ENCODE data around the gene ZMPSTE24.

The ZMPSTE24 gene

DNA sequence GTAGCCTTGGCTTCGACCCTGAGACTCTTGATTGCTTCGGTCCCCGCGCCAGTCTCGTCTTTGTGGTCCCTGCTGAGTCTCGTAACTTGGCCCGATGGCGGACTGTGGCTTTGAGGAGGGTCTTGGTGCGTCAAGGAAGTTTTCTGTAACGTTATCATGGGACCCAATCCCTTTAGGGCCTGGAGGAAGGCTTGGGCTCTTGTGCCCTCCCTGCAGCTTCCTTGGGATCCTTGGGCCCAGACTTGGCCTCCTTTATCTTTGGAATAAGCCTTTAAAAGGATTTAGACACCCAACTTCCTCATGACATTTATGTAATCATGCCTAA lies 371 bp downstream of the ZMPSTE24 start:
- DNase-seq (ENCODE audit: low read depth in 4 of 4, low spot score in 1 of 4): no peak

DNA sequence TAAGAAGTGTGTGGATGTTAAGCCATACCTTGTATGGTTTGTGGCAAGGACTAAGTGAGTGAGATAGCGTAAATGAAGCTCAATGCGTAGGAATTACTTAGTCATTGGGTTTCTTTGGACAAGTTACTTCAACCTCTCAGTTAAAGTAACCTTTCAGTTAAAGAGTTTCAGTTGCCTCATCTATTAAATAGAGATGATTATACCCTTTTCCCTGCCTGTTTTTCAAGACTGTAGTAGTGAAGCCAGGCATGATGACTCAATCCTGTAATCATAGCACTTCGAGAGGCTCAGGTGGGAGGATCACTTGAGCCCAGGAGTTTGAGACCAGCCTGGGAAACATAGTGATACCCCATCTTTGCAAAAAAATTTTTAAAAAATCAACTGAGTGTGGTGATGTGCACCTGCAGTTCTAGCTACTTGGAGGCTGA lies 6.3 kb downstream of the ZMPSTE24 start:
- DNase-seq (ENCODE audit: low read depth in 4 of 4, low spot score in 1 of 4): no peak

DNA sequence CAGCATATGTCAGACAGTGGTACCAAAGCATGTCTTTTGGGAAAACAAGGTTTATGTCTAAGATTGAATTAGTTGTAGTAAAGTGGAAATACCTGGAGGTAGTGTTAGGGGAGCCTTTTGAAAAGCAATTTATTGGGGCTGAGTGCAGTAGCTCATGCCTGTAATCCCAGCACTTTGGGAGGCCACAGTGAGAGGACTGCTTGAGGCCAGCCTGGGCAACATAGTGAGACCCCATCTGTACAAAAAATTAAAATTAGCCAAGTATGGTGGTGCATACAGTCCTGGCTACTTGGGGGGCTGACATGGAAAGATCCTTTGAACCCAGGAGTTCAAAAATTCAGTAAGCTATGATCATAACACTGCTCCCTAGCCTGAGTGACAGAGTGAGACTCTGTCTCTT lies 7.3 kb downstream of the ZMPSTE24 start:
- no peak for DNase-seq (ENCODE audit: low read depth in 4 of 4, low spot score in 1 of 4)

GRCh38 chr1:40265919-40266318 lies 7.9 kb downstream of the ZMPSTE24 start:
- no peak for DNase-seq (ENCODE audit: low read depth in 4 of 4, low spot score in 1 of 4)

DNA sequence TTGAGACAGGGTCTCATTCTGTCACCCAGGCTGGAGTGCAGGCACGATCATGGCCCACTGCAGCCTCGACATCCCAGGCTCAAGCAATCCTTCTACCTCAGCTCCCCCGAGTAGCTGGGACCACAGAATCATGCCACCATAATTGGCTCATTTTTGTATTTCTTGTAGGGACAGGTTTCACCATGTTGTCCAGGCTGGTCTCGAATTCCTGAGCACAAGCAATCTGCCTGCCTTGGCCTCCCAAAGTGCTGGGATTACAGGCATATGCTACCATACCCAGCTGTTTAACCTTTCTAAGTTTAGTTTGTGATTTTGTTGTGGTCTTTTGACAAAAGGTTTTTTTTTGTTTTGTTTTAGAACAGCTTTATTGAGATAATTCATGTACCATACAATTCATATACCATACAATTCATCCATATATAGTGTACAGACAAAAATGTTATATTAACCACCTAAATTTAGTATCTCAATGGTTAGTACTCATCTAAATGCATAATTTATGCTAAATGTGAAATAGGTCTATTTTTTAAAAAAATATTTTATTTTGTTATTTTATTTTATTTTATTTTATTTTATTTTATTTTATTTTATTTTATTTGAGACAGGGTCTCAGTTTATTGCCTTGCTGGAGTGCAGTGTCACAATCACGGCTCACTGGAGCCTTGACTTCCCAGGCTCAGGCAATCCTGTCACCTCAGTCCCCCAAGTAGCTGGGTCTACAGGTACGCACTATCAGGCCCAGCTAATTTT lies 8.9 kb downstream of the ZMPSTE24 start:
- no peak for DNase-seq (ENCODE audit: low read depth in 4 of 4, low spot score in 1 of 4)

DNA sequence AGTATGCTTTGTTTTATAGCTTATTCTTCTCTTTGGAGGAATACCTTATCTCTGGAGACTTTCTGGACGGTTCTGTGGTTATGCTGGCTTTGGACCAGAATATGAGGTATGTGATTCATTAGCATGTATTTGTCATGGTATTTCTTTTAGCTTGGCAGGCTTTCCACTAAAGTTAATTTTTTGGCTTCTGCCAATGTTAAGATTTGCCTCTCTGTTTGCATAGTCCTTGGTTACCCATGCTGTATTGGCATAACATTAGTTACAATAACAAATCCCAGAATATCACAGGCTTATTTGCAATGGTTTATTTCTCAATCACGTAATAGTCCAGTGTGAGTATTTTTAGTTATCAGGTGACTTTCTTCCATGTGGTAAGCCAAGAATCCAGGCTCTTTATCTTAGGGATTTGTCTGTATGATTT lies 9.7 kb downstream of the ZMPSTE24 start:
- no peak for DNase-seq (ENCODE audit: low read depth in 4 of 4, low spot score in 1 of 4)

- DNase-seq (ENCODE audit: low read depth in 4 of 4, low spot score in 1 of 4): no peak
These were observed 10.2 kb downstream of the ZMPSTE24 start for GRCh38 chr1:40268211-40268610.

- no peak for DNase-seq (ENCODE audit: low read depth in 4 of 4, low spot score in 1 of 4)
These were observed 12.3 kb downstream of the ZMPSTE24 start for GRCh38 chr1:40270152-40270834.

- no peak for DNase-seq (ENCODE audit: low read depth in 4 of 4, low spot score in 1 of 4)
These were observed 14.7 kb downstream of the ZMPSTE24 start for GRCh38 chr1:40272653-40273213.

GRCh38 chr1:40273547-40274166 lies 15.6 kb downstream of the ZMPSTE24 start:
- DNase-seq (ENCODE audit: low read depth in 4 of 4, low spot score in 1 of 4): no peak

GRCh38 chr1:40274331-40274730 lies 16.3 kb downstream of the ZMPSTE24 start:
- no peak for DNase-seq (ENCODE audit: low read depth in 4 of 4, low spot score in 1 of 4)

- DNase-seq (ENCODE audit: low read depth in 4 of 4, low spot score in 1 of 4): no peak
These were observed 18.1 kb downstream of the ZMPSTE24 start for GRCh38 chr1:40276122-40276521.

GRCh38 chr1:40281853-40282252 lies 23.8 kb downstream of the ZMPSTE24 start:
- DNase-seq (ENCODE audit: low read depth in 4 of 4, low spot score in 1 of 4): no peak

DNA sequence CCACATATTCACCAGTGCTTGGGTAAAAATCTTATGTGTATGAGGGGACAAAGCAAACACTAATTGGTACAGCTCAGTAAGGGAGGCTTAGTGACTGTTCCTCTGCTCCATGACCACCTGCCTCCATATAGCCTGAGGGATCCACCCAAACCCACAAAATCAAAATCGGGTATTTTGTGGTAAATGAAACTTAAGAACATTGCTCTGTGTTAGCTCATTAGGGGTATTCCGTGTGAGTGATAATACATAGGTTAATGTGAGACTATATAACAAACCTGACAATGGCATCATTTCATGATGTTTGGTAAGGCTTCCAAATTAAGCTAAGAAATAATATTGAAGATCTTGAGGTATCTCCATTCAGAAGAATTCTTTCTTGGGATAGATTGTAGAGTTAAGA lies 33.3 kb downstream of the ZMPSTE24 start:
- DNase-seq (ENCODE audit: low read depth in 4 of 4, low spot score in 1 of 4): no peak

GRCh38 chr1:40299366-40300248 lies 41.6 kb downstream of the ZMPSTE24 start:
- no peak for DNase-seq (ENCODE audit: low read depth in 4 of 4, low spot score in 1 of 4)

DNA sequence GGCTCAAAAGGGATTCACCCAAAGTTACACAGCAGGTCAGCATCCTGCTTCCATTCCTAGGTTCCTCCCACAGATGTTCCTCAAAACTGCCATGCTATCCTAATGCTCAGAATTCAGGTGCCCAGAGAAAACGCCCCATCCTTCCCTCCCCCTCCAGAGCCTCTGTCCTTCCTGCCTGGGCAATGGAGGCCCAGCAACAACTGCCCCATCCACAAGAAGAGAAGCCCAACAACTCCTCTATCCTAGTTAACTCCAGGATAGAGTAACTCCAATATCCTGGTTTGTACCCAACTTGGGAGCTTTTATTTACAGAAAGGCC lies 42.2 kb downstream of the ZMPSTE24 start:
- DNase-seq (ENCODE audit: low read depth in 4 of 4, low spot score in 1 of 4): no peak

DNA sequence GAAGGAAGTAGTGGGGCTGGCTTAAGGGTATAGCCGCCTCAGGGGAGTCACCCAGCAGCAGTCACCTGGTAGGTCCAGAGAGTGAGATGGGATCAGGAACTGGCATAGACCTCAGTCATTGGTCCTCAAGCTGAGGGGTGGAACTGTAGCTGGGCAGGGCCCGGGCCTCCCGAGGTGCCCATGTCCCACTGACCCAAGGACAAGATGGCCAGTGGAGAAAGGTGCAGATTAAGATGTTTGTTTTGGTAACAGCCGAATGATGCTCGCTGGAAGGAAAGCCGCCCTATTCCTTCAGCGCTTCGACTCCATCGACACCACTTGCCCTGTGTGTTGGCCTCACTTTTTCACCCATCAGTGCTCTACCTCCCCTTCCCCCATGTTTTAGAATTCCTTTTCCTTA lies 42.6 kb downstream of the ZMPSTE24 start:
- no peak for DNase-seq (ENCODE audit: low read depth in 4 of 4, low spot score in 1 of 4)

DNA sequence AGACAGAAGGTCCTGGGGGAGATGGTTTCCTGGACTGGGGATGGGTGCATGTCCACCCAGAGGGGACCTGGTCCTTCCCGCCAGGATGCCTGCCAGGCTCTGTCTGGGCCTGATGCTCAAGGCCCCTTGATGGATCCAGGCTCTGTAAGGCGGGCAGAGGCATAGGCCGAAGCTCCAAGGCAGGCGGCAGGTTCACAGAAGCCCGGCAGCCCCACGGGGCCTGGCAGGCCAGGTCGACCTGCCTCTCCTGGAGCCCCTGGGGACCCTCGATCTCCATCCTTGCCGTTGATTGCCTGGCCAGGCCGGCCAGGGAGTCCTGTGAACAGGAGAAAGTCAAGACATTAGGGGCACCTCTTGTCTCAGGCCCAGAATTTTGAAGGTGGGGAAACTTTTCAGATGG lies 43.0 kb downstream of the ZMPSTE24 start:
- DNase-seq (ENCODE audit: low read depth in 4 of 4, low spot score in 1 of 4): no peak

DNA sequence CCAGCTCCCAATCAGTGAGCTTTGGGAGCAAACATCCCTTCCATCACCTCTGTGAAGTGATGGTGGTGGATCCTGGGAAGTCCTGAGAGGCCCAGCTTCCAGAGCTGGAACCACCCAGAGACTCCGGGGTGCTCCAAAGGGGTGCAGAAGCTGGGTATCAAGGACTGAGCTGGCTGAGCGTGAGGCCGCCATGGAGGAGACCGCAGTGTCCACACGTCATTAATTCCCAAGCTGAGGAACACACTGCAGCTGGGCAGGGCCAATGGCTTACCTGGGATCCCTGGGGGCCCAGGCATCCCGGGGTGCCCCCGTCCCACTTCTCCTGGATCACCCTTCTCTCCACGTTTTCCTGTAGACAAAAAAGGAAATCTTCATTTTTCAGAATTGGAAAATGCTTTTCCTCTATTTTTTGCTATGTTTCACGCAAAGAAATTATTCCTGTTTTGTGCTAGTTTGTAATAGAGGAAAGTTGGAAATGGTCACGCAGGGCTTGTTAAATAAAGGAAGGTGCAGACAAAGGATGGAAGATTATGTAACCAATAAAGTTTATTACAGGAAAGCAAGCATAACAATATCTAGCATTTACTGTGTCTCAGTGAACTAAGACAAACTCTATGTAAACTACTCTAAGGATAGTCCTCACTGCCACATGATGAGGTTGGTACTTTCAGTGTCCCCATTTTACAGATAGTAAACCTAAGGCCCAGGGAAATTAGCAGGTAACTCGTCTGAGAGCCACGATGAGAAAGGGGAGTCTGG lies 43.7 kb downstream of the ZMPSTE24 start:
- no peak for DNase-seq (ENCODE audit: low read depth in 4 of 4, low spot score in 1 of 4)

GRCh38 chr1:40302475-40302874 lies 44.4 kb downstream of the ZMPSTE24 start:
- no peak for DNase-seq (ENCODE audit: low read depth in 4 of 4, low spot score in 1 of 4)
